HTERT RPE-1 (cell line): Measurements from ENCODE around the gene CAP1.
"Not testable (repeated sequence)": the region's sequence is repeated elsewhere in the genome, so short reads cannot be mapped to it uniquely, and the experiment has no call there.

Experiments used
- in situ Hi-C: fragments of 300-500 bp; cut with MboI; formaldehyde crosslinking; loops from 4 replicates; pipeline ENCODE4 v1.14.3; 2020; ENCODE audit warnings: low sequenced_read_pairs

Gene CAP1

GRCh38 chr1:40040511-40041465 lies at the start of gene CAP1:
Gene CAP1, plus strand, starts transcription at chr1:40040729. Its CDS starts 18,618 bp downstream, at chr1:40059347.
- in situ Hi-C loops, result no loop called here

DNA sequence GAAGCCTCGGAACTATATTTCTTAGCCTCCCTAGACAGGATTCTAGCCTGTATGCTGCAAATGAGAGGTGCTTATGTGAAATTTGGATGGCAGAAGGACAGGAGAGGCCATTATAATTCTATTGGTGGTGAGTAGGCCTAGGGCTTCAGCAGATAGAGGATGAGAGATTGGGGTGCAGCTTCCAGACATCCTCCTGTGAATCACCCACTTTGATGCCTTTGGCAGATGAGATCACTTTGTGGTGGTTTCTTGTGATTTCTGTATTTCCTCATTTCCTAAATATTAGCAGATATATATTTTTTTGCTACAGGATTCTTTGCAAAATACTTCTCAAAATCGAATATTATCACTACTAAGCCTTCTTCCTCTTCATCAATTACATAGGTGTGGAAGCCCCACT lies 48.3 kb upstream of the CAP1 start:
- in situ Hi-C loops, result no loop called here

- in situ Hi-C loops, result no loop called here
These were observed 47.6 kb upstream of the CAP1 start for GRCh38 chr1:39992888-39993287.

DNA sequence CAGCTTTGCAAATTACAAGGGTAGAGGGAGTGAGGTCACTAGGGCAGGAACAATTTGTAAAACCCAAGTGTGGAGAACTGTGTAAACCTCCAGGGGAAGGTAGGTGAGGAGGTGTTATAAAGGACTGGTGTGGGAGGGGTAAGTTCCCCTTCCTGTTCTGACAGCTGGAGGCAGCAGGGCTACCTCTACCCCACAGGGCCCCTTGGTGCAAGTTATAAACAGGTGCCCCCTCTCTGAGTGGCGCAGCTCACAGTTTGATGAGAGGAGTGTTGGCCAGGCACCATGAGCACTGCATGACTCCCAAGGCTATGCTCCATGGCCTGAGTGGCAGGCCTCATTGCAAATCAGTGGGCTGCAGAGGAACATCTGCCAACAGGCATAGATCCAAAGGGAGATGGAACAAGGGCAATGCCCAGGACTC lies 44.5 kb upstream of the CAP1 start:
- in situ Hi-C loops, result no loop called here

DNA sequence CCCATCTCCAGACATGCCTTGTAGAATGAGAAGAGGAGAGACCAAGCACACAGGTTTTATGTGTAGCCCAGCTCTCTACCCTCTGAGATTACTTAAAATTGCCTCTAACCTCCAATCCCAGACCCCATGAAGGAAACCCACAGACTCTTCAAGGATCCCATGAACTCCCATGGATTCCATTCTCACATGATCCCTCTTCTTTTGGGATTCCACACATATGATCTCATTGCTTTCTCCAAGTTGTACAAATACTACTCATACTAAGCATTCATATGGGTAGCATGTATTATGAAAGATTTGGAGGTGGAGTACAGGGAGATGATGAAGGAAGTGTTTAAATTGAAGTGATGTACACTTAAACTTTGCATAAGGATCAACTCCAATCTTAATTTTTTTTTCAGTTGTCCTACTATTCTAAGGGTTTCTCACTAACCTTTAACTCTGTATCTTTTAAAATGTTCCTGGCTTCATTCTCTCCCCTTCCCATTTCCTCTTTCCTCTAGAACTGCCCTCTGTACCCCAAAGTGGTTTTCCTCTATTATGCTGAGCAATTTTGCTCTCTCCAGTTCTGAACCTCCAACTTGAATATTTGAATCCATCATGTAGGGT lies 44.0 kb upstream of the CAP1 start:
- in situ Hi-C loops, result no loop called here

- in situ Hi-C loops, result no loop called here
These were observed 39.1 kb upstream of the CAP1 start for GRCh38 chr1:40001456-40001855.

DNA sequence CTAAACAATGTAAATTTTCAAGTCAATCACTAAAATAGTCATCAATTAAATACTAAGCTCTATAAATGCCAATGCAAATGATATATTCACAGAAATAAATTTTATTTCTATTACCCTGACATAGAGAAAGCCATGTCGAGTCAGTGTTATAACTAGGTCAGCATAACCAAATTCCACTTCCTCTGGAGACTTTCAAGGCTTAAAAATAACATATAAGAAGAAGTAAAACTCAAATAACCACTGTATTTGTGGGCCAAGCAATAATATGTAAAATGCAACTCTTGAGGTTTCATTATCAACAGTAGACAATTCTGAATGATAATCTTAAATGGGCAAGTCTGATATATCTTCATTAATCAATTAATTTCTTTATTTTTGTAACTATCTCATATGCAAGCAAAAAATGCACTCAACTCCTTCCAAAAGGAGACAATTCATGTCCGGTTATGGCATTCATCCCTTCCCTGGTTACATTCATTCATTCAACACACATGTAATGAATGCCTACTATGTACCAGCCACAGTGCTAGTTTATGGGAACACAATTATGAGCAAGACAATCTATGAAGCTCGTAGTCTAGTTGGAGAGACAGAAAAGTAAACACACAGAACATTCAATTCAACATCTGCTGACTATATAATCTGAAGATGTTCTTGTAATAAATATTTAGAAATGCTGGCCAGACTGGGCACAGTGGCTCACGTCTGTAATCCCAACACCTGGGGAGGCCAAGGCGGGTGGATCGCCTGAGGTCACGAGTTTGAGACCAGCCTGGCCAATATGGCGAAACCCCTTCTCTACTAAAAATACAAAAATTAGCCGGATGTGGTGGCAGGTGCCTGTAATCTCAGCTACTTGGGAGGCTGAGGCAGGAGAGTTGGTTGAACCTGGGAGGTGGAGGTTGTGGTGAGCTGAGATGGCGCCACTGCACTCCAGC lies 37.1 kb upstream of the CAP1 start:
- in situ Hi-C loops, result no loop called here

GRCh38 chr1:40004857-40005256 lies 35.7 kb upstream of the CAP1 start:
- in situ Hi-C loops, result no loop called here

DNA sequence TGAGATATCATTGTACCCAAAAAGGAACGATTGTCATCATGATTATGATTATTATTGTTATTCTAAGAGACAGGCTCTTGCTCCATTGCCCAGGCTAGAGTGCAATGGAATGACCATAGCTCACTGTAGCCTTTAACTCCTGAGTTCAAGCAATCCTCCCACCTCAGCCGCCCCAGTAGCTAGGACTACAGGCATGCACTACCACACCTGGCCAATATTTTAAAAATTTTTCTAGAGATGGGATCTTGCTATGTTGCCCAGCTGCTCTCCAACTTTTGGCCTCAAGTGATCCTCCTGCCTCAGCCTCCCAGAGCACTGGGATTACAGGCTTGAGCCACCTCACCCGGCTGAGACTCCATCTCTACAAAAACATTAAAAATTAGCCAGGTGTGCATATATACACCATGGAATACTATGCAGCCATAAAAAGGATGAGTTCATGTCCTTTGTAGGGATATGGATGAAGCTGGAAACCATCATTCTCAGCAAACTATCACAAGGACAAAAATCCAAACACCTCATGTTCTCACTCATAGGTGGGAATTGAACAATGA lies 33.0 kb upstream of the CAP1 start:
- in situ Hi-C loops, result not testable (repeated sequence)

DNA sequence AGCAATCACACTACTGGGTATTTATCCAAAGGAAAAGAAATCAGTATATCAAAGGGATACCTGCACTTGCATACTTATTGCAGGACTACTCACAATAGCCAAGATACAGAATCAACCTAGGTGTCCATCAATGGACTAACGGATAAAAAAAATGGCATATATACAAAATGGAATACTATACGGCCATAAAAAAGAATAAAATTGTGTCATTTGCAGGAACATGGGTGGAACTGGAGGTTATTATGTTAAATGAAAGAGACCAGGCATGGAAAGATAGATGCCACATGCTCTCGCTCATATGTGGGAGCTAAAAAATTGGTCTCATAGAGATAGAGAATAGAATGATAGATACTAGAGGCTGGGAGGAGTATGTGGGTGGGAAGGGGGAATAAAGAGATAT lies 29.3 kb upstream of the CAP1 start:
- in situ Hi-C loops, result no loop called here

DNA sequence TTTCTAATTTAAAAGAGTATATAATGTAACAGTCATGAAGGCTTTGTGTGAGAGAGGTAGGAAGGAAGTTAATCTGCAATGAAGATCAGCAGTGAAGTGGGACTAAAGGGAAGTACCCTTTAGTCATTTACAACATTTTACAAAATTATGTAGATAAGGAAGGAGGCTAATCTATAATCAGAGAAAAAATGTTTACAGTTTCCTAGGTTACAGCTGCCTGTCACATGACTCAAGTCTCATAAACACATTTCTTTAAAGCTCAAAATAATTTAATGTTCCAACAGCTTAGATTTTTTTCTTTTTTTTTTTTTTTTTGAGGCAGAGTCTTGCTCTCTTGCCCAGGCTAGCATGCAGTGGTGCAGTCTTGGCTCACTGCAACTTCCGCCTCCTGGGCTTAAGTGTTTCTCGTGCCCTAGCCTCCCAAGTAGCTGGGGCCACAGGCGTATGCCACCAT lies 26.2 kb upstream of the CAP1 start:
- in situ Hi-C loops, result no loop called here

DNA sequence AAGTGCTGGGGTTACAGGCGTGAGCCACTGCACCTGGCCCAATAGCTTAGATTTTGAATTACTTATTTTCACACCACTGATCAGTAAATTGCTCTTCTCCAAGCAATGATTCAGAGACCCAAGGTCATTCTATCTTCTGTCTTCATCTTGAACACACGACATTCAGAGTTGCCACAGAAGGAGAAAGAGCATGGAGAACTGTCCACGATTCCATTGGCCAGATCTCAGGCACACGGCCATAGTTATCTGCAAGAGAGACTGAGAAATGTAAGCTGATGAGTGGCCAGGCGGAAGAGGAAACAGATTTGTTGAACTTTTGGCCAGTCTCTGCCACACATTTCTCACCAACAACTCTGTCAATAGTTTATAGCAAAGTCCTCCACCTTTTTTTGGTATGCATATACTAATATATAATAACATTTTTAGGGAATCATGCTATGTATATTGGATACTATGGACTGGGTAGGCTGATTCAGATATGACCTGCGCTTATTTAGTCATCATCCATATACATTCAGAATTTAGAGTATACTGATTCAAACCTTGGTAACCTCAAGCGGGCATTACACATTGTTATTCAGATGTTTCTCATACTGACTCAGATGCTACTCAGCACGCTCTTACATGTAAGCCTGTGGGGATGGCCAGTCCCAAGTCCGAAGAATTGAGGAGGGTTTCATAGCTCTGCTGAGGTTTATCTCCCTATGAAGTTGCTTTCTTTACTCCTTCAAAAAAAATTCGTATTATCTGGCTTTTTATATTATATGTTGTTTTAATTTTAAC lies 25.5 kb upstream of the CAP1 start:
- in situ Hi-C loops, result no loop called here

GRCh38 chr1:40017951-40018575 lies 22.5 kb upstream of the CAP1 start:
- in situ Hi-C loops, result no loop called here

DNA sequence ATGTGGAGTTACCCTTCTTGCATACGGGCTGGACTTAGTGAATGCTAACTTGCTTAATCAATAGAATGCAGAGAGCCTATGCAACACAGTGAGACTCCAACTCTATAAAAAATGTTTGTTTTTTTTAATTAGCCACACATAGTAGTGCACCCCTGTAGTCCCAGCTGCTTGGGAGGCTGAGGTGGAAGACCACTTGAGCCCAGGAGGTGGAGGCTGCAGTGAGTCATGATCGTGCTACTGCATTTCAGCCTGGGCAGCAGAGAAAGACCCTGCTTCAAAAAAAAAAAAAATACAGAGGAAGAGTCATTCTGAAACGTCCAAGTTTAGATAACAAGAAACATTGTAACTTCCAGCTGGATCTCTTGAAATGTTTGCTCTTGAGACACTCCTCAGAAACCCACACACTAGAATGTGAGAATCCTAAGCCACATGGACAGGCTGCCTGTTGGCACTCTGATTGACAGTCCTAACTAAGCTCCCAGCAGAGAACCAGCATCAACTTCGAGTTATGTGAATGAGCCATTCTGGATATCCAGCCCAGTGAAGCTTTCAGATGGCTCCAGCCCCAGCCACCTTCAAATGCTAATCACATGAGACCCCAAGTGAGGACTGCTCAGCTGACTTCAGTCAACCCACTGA lies 20.0 kb upstream of the CAP1 start:
- in situ Hi-C loops, result no loop called here

GRCh38 chr1:40023379-40023944 lies 17.1 kb upstream of the CAP1 start:
- in situ Hi-C loops, result no loop called here

GRCh38 chr1:40024671-40025070 lies 15.9 kb upstream of the CAP1 start:
- in situ Hi-C loops, result no loop called here

DNA sequence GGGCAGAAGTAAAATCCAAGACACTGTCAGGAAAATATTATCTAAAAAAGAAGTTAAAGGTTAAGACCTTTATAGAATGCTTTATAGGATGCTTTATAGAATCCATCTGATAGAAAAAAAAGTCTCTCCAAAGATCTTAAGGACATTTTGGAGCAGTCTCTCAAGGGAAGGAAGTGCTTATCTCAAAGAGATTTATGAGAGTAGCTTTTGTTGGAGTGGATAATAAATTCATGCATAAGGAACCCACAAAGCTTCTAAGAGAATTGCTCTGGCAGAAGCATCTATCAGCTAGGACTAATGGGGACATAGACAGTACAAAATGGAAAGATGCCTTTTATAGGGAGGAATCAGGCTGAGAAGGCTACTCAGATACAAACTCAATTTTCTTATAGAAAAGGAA lies 12.9 kb upstream of the CAP1 start:
- in situ Hi-C loops, result no loop called here

- in situ Hi-C loops, result no loop called here
These were observed 10.9 kb upstream of the CAP1 start for GRCh38 chr1:40029608-40030007.
